ENCODE data around the gene FHOD3. TPM values are rescaled to one million over a fixed set of nuclear protein-coding genes. Genes with fewer than 3 reads are reported as not detected.

FHOD3 gene
- total and polyA plus RNA-seq, 2 of the 8 experiments (the other 6 are each of a cell fraction or from before 2014, with no cell fraction given): 9.7 to 10.5 TPM

DNA sequence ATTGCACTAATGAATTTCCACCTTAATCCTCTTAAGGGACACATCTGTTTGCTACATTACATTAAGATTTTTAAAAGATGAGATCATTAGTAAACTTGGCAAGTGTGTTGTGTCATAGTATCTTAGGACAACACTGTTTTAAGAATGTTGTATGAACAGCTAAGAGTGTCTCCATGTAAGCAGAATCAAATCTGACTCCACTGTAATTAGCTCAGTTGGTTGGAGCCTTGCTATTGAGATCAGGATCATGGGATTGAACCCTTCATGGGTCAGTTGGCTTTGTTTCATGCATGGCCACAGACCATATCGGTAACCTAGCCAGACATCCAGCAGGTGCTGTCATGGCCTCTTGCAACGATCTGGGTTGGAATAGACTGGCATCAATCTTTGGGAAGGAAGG lies 5.2 kb downstream of the FHOD3 start (continued):
- TF ChIP-seq, protein P1, sequence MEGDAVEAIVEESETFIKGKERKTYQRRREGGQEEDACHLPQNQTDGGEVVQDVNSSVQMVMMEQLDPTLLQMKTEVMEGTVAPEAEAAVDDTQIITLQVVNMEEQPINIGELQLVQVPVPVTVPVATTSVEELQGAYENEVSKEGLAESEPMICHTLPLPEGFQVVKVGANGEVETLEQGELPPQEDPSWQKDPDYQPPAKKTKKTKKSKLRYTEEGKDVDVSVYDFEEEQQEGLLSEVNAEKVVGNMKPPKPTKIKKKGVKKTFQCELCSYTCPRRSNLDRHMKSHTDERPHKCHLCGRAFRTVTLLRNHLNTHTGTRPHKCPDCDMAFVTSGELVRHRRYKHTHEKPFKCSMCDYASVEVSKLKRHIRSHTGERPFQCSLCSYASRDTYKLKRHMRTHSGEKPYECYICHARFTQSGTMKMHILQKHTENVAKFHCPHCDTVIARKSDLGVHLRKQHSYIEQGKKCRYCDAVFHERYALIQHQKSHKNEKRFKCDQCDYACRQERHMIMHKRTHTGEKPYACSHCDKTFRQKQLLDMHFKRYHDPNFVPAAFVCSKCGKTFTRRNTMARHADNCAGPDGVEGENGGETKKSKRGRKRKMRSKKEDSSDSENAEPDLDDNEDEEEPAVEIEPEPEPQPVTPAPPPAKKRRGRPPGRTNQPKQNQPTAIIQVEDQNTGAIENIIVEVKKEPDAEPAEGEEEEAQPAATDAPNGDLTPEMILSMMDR (IDR thresholded peaks at IDR 0.05; ENCODE audit: control extremely low read depth in 1 of 3, insufficient read depth in 1 of 3, low read depth in 1 of 3, low read length in 3 of 3): no peak
- TF ChIP-seq, protein P2, sequence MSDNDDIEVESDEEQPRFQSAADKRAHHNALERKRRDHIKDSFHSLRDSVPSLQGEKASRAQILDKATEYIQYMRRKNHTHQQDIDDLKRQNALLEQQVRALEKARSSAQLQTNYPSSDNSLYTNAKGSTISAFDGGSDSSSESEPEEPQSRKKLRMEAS (IDR thresholded peaks at IDR 0.05): no peak
- TF ChIP-seq HDAC2 (IDR thresholded peaks at IDR 0.05; ENCODE audit: borderline replicate concordance in 1 of 2, low read depth in 2 of 2, low read length in 2 of 2) (no peak), KDM5A (IDR thresholded peaks at IDR 0.05; ENCODE audit: low read length) (no peak), KDM4A (IDR thresholded peaks at IDR 0.05; ENCODE audit: low read depth, low read length, severe bottlenecking) (no peak)
- TF ChIP-seq, protein P3, sequence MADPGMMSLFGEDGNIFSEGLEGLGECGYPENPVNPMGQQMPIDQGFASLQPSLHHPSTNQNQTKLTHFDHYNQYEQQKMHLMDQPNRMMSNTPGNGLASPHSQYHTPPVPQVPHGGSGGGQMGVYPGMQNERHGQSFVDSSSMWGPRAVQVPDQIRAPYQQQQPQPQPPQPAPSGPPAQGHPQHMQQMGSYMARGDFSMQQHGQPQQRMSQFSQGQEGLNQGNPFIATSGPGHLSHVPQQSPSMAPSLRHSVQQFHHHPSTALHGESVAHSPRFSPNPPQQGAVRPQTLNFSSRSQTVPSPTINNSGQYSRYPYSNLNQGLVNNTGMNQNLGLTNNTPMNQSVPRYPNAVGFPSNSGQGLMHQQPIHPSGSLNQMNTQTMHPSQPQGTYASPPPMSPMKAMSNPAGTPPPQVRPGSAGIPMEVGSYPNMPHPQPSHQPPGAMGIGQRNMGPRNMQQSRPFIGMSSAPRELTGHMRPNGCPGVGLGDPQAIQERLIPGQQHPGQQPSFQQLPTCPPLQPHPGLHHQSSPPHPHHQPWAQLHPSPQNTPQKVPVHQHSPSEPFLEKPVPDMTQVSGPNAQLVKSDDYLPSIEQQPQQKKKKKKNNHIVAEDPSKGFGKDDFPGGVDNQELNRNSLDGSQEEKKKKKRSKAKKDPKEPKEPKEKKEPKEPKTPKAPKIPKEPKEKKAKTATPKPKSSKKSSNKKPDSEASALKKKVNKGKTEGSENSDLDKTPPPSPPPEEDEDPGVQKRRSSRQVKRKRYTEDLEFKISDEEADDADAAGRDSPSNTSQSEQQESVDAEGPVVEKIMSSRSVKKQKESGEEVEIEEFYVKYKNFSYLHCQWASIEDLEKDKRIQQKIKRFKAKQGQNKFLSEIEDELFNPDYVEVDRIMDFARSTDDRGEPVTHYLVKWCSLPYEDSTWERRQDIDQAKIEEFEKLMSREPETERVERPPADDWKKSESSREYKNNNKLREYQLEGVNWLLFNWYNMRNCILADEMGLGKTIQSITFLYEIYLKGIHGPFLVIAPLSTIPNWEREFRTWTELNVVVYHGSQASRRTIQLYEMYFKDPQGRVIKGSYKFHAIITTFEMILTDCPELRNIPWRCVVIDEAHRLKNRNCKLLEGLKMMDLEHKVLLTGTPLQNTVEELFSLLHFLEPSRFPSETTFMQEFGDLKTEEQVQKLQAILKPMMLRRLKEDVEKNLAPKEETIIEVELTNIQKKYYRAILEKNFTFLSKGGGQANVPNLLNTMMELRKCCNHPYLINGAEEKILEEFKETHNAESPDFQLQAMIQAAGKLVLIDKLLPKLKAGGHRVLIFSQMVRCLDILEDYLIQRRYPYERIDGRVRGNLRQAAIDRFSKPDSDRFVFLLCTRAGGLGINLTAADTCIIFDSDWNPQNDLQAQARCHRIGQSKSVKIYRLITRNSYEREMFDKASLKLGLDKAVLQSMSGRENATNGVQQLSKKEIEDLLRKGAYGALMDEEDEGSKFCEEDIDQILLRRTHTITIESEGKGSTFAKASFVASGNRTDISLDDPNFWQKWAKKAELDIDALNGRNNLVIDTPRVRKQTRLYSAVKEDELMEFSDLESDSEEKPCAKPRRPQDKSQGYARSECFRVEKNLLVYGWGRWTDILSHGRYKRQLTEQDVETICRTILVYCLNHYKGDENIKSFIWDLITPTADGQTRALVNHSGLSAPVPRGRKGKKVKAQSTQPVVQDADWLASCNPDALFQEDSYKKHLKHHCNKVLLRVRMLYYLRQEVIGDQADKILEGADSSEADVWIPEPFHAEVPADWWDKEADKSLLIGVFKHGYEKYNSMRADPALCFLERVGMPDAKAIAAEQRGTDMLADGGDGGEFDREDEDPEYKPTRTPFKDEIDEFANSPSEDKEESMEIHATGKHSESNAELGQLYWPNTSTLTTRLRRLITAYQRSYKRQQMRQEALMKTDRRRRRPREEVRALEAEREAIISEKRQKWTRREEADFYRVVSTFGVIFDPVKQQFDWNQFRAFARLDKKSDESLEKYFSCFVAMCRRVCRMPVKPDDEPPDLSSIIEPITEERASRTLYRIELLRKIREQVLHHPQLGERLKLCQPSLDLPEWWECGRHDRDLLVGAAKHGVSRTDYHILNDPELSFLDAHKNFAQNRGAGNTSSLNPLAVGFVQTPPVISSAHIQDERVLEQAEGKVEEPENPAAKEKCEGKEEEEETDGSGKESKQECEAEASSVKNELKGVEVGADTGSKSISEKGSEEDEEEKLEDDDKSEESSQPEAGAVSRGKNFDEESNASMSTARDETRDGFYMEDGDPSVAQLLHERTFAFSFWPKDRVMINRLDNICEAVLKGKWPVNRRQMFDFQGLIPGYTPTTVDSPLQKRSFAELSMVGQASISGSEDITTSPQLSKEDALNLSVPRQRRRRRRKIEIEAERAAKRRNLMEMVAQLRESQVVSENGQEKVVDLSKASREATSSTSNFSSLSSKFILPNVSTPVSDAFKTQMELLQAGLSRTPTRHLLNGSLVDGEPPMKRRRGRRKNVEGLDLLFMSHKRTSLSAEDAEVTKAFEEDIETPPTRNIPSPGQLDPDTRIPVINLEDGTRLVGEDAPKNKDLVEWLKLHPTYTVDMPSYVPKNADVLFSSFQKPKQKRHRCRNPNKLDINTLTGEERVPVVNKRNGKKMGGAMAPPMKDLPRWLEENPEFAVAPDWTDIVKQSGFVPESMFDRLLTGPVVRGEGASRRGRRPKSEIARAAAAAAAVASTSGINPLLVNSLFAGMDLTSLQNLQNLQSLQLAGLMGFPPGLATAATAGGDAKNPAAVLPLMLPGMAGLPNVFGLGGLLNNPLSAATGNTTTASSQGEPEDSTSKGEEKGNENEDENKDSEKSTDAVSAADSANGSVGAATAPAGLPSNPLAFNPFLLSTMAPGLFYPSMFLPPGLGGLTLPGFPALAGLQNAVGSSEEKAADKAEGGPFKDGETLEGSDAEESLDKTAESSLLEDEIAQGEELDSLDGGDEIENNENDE (IDR thresholded peaks at IDR 0.05; ENCODE audit: insufficient replicate concordance, low read length): no peak
